Tibial artery (tissue), 4 donors: ENCODE measurements around the gene GUCD1.
A peak's percentile ranks its signal among the peaks of the same experiment; 100 is the strongest.
"Not testable (repeated sequence)": the region's sequence is repeated elsewhere in the genome, so short reads cannot be mapped to it uniquely, and the experiment has no call there.

ENCODE experiments used
- DNase-seq, 2 donors: peaks; one replicate each; pipeline ENCODE4 v3.0.0-alpha.2; 2019
- H3K27ac ChIP-seq, 2 donors: fragments of 200-600 bp; sonication (generic) in 1 of 2; 1 replicate in 1 of 2; 2 replicates in 1 of 2; pipeline ENCODE4 v1.5.1; 2018 to 2019; ENCODE audit warnings: mild to moderate bottlenecking in 1 of 2
- H3K27me3 ChIP-seq, 2 donors: fragments of 200-600 bp; sonication (generic) in 1 of 2; one replicate each; pipeline versions ENCODE4 v1.5.1 to v1.6.0; 2016 to 2019
- H3K36me3 ChIP-seq, 3 donors: fragments of 200-600 bp; sonication (generic) in 2 of 3; one replicate each; pipeline ENCODE4 v1.5.1; 2016 to 2019; ENCODE audit warnings: mild to moderate bottlenecking in 2 of 3
- H3K4me1 ChIP-seq, 4 donors: fragments of 200-600 bp; sonication (generic) in 2 of 4; 1 replicate in 3 of 4; 2 replicates in 1 of 4; pipeline ENCODE4 v1.5.1; 2016 to 2019
- H3K4me3 ChIP-seq, 2 donors: fragments of 200-600 bp; sonication (generic) in 1 of 2; 1 replicate in 1 of 2; 2 replicates in 1 of 2; pipeline ENCODE4 v1.5.1; 2018 to 2019; ENCODE audit warnings: mild to moderate bottlenecking in 2 of 2
- H3K9me3 ChIP-seq, 3 donors: fragments of 200-600 bp; sonication (generic) in 1 of 3; one replicate each; pipeline ENCODE4 v1.5.1; 2016 to 2019
- CTCF ChIP-seq, 2 experiments: fragments of 200-600 bp in 1 of 2; fragments of 450-650 bp in 1 of 2; IDR thresholded peaks; one replicate each; pipeline ENCODE4 v1.5.1; 2017 to 2019; ENCODE audit warnings: antibody characterized with exemption in 2 of 2, mild to moderate bottlenecking in 1 of 2, moderate library complexity in 1 of 2
- intact Hi-C: fragments of 100-400 bp; cut with DNase I; formaldehyde crosslinking; loops from one replicate; pipeline ENCODE4 v1.15.0; 2023; ENCODE audit warnings: low total_unique reads

GUCD1 gene

GRCh38 chr22:24554313-24555164, at the start of gene GUCD1:
TSS of gene GUCD1 (minus strand) at chr22:24555138. CDS start at chr22:24554991, 147 bp downstream.
- Histone ChIP-seq H3K4me1 (peaks cover 0 to 54% (median 44%) of the 10 kb centered on the region in 4 donors), H3K27ac (peak within 1 kb of the TSS; percentile 93 to 99), H3K27me3 (no peaks in the 10 kb centered on the region), H3K4me3 (peak within 1 kb of the TSS; percentile 89 to 97), H3K9me3 (no peaks in the 10 kb centered on the region), H3K36me3 (peaks cover 15 to 32% (median 21%) of the 10 kb centered on the region in 3 donors)
- intact Hi-C loops, result no loop called here
- peak; percentile 32 to 73 for DNase-seq
- no peak for TF ChIP-seq CTCF (IDR thresholded peaks at IDR 0.05)

DNA sequence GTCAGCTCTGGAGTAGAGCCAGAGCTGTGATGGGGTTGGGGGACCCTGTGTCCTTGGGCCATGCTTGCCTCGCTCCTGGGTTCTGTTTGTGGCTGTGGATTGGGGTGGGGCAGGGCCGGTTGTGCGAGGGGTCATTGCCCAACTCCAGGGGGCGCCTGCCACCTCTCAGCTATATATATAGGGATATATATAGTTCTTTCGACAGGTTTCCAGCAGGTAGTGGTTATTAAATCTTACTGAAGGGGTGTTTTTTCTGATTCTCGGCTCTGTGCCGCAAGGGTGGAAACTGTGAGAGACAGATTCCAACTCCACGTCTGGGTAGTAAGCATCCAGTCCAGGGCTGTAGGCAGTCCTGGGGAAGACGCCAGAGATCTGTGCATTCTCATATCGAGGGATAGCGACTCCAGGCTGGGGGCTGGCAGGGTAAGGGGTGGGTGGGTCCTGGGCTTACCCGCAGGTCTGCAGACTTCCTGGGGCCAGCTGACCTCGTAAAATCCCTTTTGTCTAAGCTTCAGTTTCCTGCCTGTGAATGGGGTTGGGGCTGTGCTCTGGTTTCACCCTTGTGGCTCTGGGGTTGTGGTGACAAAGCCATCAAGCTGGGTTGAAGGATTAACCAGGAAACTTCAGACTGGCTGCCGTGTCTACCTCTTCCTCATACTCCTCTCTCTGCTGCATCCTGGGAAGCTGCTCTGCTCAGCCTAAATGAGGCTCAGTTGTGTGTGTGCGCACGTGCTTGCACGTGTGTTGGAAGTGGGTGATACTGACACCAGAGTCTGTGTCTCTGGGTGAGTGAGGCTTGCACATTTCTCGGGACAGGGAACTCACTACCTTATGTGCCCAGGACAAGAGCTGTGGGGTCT, 49.1 kb upstream of the GUCD1 start:
- H3K27me3 ChIP-seq, H3K4me3 ChIP-seq, intact Hi-C loops, DNase-seq, H3K9me3 ChIP-seq, H3K27ac ChIP-seq, H3K36me3 ChIP-seq: not testable (repeated sequence)
- peaks cover 0 to 25% (median 2%) of the 10 kb centered on the region in 4 donors for H3K4me1 ChIP-seq

DNA sequence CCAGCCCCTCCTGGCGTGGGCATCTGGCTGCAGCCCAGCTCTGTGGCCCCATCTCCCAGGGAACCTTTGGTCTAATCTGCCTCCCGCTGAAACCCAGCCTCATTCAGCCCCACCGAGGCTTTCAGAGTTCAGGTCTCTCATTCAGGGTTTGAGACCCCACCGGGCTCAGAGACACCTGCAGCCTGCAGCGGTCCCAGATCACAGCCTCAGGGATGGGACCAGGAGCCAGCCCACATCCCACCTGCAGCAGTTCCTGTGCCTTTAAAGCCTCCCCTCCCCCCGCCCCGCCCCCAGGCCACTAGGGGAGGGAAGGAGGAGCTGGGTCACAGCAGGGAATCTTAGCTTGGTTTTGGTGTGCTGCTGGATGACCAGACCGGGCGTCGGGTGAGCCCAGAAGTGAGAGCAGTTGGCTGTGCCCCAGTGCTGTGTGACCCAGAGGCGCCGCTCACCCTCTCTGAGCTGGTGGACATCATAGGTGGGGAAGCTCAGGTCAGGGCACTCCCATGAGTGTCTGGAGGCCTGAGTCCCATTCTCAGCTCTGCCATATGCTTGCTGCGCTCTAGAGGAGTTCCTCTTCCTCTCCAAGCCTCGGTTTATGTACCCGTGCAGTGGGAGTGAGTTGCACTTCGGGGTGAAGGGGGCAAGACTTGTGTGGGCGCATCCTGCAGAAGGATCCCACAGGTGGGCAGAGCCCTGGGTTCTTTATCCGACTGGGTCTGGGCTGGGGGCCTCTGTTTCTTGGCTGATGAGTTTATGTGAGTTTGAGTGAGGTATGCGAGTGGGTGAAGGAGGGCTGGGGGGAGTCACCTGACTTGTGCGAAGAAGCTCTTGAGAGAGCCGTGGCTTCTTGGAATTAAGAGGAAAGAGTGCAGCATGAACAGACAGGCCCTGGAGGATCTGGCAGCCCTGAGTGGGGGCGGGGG, 48.2 kb upstream of the GUCD1 start, which contains the start of gene GGT1:
Gene GGT1, plus strand, starts transcription at position 347 of the 923 bp plus-strand sequence. CDS start 7,889 bp downstream, outside the sequence.
- H3K9me3 ChIP-seq, H3K27ac ChIP-seq, H3K27me3 ChIP-seq, H3K36me3 ChIP-seq, DNase-seq, intact Hi-C loops, H3K4me3 ChIP-seq: not testable (repeated sequence)
- peaks cover 0 to 25% (median 2%) of the 10 kb centered on the region in 4 donors for H3K4me1 ChIP-seq

- H3K27me3 ChIP-seq, DNase-seq, H3K9me3 ChIP-seq, intact Hi-C loops, H3K4me3 ChIP-seq, H3K36me3 ChIP-seq, H3K27ac ChIP-seq: not testable (repeated sequence)
- H3K4me1 ChIP-seq, result peaks cover 0 to 25% (median 2%) of the 10 kb centered on the region in 4 donors
Measured at GRCh38 chr22:24602105-24602749, 47.3 kb upstream of the GUCD1 start.

GRCh38 chr22:24601217-24602104, 46.5 kb upstream of the GUCD1 start:
- H3K4me1 ChIP-seq, result peaks cover 0 to 25% (median 2%) of the 10 kb centered on the region in 4 donors
- no peak for DNase-seq
- no peak for TF ChIP-seq CTCF (IDR thresholded peaks at IDR 0.05)
- no peaks in the 10 kb centered on the region for H3K9me3 ChIP-seq
- intact Hi-C loops, result no loop called here
- no peak overlapping the region for H3K4me3 ChIP-seq
- H3K36me3 ChIP-seq, result no peaks in the 10 kb centered on the region
- no peak overlapping the region for H3K27ac ChIP-seq
- H3K27me3 ChIP-seq, result no peaks in the 10 kb centered on the region

GRCh38 chr22:24599958-24600715, 45.2 kb upstream of the GUCD1 start:
- H3K4me1 ChIP-seq, result peaks cover 0 to 27% (median 2%) of the 10 kb centered on the region in 4 donors
- intact Hi-C loops, H3K27ac ChIP-seq, H3K27me3 ChIP-seq, DNase-seq, H3K4me3 ChIP-seq, H3K36me3 ChIP-seq, H3K9me3 ChIP-seq: not testable (repeated sequence)
